DND-41 (cell line): ENCODE data around the gene TBC1D22A.

Source experiments
- ATAC-seq: fragments of 200-7000 bp; cut with Tn5 transposase; 3 replicates; pipeline ENCODE4 v1.9.1; 2021; ENCODE audit warnings: low read depth; ENCODE audit not compliant: insufficient read depth
- DNase-seq: peaks from one replicate; pipeline ENCODE4 v3.0.0-alpha.2; 2020
- H2AFZ ChIP-seq: 2 replicates; pipeline ENCODE4 v1.6.0; 2012; ENCODE audit warnings: low read depth, low read length
- H3K27ac ChIP-seq: 2 replicates; pipeline ENCODE4 v1.5.1; 2012; ENCODE audit warnings: low read length, inconsistent platforms
- H3K27me3 ChIP-seq: fragments of 200-600 bp; sonication (generic); 2 replicates; pipeline ENCODE4 v1.6.0; 2012; ENCODE audit warnings: low read length, mild to moderate bottlenecking, inconsistent platforms; ENCODE audit not compliant: insufficient read depth, poor library complexity
- H3K36me3 ChIP-seq: 2 replicates; pipeline ENCODE4 v1.5.1; 2012; ENCODE audit warnings: low read length, inconsistent platforms; ENCODE audit not compliant: insufficient read depth
- H3K4me1 ChIP-seq: 2 replicates; pipeline ENCODE4 v1.5.1; 2012; ENCODE audit warnings: mild to moderate bottlenecking, low read length; ENCODE audit not compliant: insufficient read depth
- H3K4me2 ChIP-seq: 2 replicates; pipeline ENCODE4 v1.6.0; 2012; ENCODE audit warnings: mild to moderate bottlenecking, moderate library complexity, low read length, inconsistent platforms; ENCODE audit not compliant: insufficient read depth
- H3K4me3 ChIP-seq, 2 experiments: fragments of 200-600 bp in 1 of 2; shearing (Covaris generic) in 1 of 2; 2 replicates each; pipeline ENCODE4 v1.5.1; 2012 to 2016; ENCODE audit warnings: inconsistent platforms in 2 of 2, low read length in 2 of 2, mild to moderate bottlenecking in 2 of 2, low read depth in 1 of 2, moderate library complexity in 1 of 2
- H3K79me2 ChIP-seq: 2 replicates; pipeline ENCODE4 v1.6.0; 2012; ENCODE audit warnings: low read length, inconsistent platforms; ENCODE audit not compliant: insufficient read depth
- H3K9ac ChIP-seq: 2 replicates; pipeline ENCODE4 v1.6.0; 2012; ENCODE audit warnings: low read depth, mild to moderate bottlenecking, inconsistent platforms, low read length, moderate library complexity
- H3K9me3 ChIP-seq: 2 replicates; pipeline ENCODE4 v1.5.1; 2012; ENCODE audit warnings: low read length, moderate library complexity, mild to moderate bottlenecking, inconsistent platforms; ENCODE audit not compliant: insufficient read depth, severe bottlenecking
- H4K20me1 ChIP-seq: 2 replicates; pipeline ENCODE4 v1.6.0; 2012; ENCODE audit warnings: low read length; ENCODE audit not compliant: insufficient read depth
- CTCF ChIP-seq: IDR thresholded peaks from 2 replicates; pipeline ENCODE4 v1.5.1; 2012; ENCODE audit warnings: borderline replicate concordance, low read length, moderate library complexity, mild to moderate bottlenecking; ENCODE audit not compliant: poor library complexity, severe bottlenecking; ENCODE audit errors: extremely low read depth
- EZH2 ChIP-seq: IDR thresholded peaks from 3 replicates; pipeline ENCODE4 v1.6.1; 2012; ENCODE audit warnings: borderline replicate concordance, low read depth, mild to moderate bottlenecking, moderate library complexity, low read length, inconsistent platforms; ENCODE audit not compliant: severe bottlenecking

TBC1D22A gene

GRCh38 chr22:47023871-47024270 is 261.4 kb downstream of the TBC1D22A start:
- H2AFZ ChIP-seq = no peak overlapping the region
- no peak overlapping the region for H3K4me2 ChIP-seq
- no peak overlapping the region for H3K27ac ChIP-seq
- H3K4me1 ChIP-seq = no peaks in the 10 kb centered on the region
- no peaks in the 10 kb centered on the region for H4K20me1 ChIP-seq
- no peak overlapping the region for H3K9ac ChIP-seq
- peaks cover 15% of the 10 kb centered on the region for H3K9me3 ChIP-seq
- no peak overlapping the region for H3K4me3 ChIP-seq
- H3K27me3 ChIP-seq = no peaks in the 10 kb centered on the region
- DNase-seq (no peak), ATAC-seq (no peak)
- TF ChIP-seq CTCF (no peak), EZH2 (no peak)
- H3K36me3 ChIP-seq = peaks cover 7% of the 10 kb centered on the region; the same call in 1 of the 2 replicates
- no peaks in the 10 kb centered on the region for H3K79me2 ChIP-seq

- Histone ChIP-seq H4K20me1 (peaks cover 16% of the 10 kb centered on the region), H3K27ac (no peak overlapping the region), H3K4me3 (no peak overlapping the region), H3K9ac (no peak overlapping the region), H2AFZ (no peak overlapping the region), H3K9me3 (no peaks in the 10 kb centered on the region), H3K27me3 (no peaks in the 10 kb centered on the region), H3K4me2 (no peak overlapping the region), H3K4me1 (no peaks in the 10 kb centered on the region), H3K36me3 (peaks cover 4% of the 10 kb centered on the region; the same call in 1 of the 2 replicates), H3K79me2 (no peaks in the 10 kb centered on the region; the same call in 1 of the 2 replicates)
- DNase-seq (no peak), ATAC-seq (no peak)
- TF ChIP-seq CTCF (no peak), EZH2 (no peak)
Measured at GRCh38 chr22:47027766-47028165, 265.3 kb downstream of the TBC1D22A start.

GRCh38 chr22:47029244-47030074 is 267.0 kb downstream of the TBC1D22A start:
- Histone ChIP-seq H3K79me2 (no peaks in the 10 kb centered on the region; the same call in 1 of the 2 replicates), H3K9ac (no peak overlapping the region), H3K4me2 (no peak overlapping the region), H4K20me1 (peaks cover 19% of the 10 kb centered on the region), H2AFZ (no peak overlapping the region), H3K4me3 (no peak overlapping the region), H3K27me3 (no peaks in the 10 kb centered on the region), H3K9me3 (no peaks in the 10 kb centered on the region), H3K4me1 (no peaks in the 10 kb centered on the region), H3K27ac (no peak overlapping the region), H3K36me3 (peaks cover 4% of the 10 kb centered on the region; the same call in 1 of the 2 replicates)
- TF ChIP-seq CTCF (no peak), EZH2 (no peak)
- DNase-seq (no peak), ATAC-seq (no peak)
